ENCODE results near the gene AP1S1. TPM values are rescaled to one million over a fixed set of nuclear protein-coding genes. Genes with fewer than 3 reads are reported as not detected.

The AP1S1 gene
- total and polyA plus RNA-seq, 9 of the 15 experiments (the other 6 are each of a cell fraction or from before 2014, with no cell fraction given) = 4.4 to 149 (median 89.4) TPM

GRCh38 chr7:101169838-101170551, 15.7 kb downstream of the AP1S1 start (continued):
- TF ChIP-seq LCOR (CRISPR knock-in tag; IDR thresholded peaks at IDR 0.05) = peak; percentile 61; the same call in 1 of the 2 replicates
- TF ChIP-seq GTF2B (IDR thresholded peaks at IDR 0.05; ENCODE audit: extremely low read depth, insufficient read length) = no peak
- TF ChIP-seq CEBPG (CRISPR knock-in tag; IDR thresholded peaks at IDR 0.05) = no peak
- no peak for TF ChIP-seq CEBPG (tag; conservative IDR thresholded peaks at IDR 0.05 in 1 of 2, IDR thresholded peaks at IDR 0.05 in 1 of 2)
- no peak for TF ChIP-seq ZBTB7A (IDR thresholded peaks at IDR 0.05; ENCODE audit: borderline replicate concordance, control insufficient read depth, low read depth, low read length)
- TF ChIP-seq ZNF778 (CRISPR knock-in tag; IDR thresholded peaks at IDR 0.05) = no peak
- TF ChIP-seq GTF2A2 (tag; IDR thresholded peaks at IDR 0.05) = no peak
- no peak for TF ChIP-seq ZNF830 (CRISPR knock-in tag; IDR thresholded peaks at IDR 0.05)
- no peak for TF ChIP-seq IRF1 (CRISPR knock-in tag; IDR thresholded peaks at IDR 0.05; ENCODE audit: borderline replicate concordance)
- no peak for TF ChIP-seq UBTF (IDR thresholded peaks at IDR 0.05; ENCODE audit: borderline replicate concordance in 1 of 2, low read depth in 2 of 2, low read length in 2 of 2)
